HEK293 (cell line): ENCODE data around the gene LIPK.

ENCODE experiments used
- CTCF ChIA-PET: fragments of 350-600 bp; formaldehyde crosslinking; extraction: SDS; loops from one replicate; lab custom pipeline; 2021; ENCODE audit warnings: antibody characterized with exemption; lab: Yijun Ruan, JAX
- POLR2A ChIA-PET: fragments of 300-600 bp; formaldehyde crosslinking; extraction: SDS; loops from one replicate; lab custom pipeline; 2020; ENCODE audit warnings: antibody characterized with exemption, inconsistent platforms; lab: Yijun Ruan, JAX
- H3K27ac ChIP-seq: fragments of 200-500 bp; sonication (Bioruptor generic); 2 replicates; pipeline ENCODE4 v1.5.1; 2014; ENCODE audit warnings: low read depth, low read length, control low read depth, inconsistent platforms; ENCODE audit errors: extremely low read depth
- H3K36me3 ChIP-seq, 2 experiments: fragments of 200-500 bp in 1 of 2; sonication (Bioruptor generic) in 1 of 2; 1 replicate in 1 of 2; 2 replicates in 1 of 2; pipeline ENCODE4 v1.5.1; 2014 to 2017; ENCODE audit warnings: inconsistent platforms in 2 of 2, low read length in 2 of 2; ENCODE audit not compliant: control insufficient read depth in 2 of 2, insufficient read depth in 1 of 2
- H3K4me1 ChIP-seq: fragments of 200-500 bp; sonication (Bioruptor generic); 2 replicates; pipeline ENCODE4 v1.5.1; 2014; ENCODE audit warnings: mild to moderate bottlenecking, low read length, inconsistent platforms; ENCODE audit not compliant: control insufficient read depth, insufficient read depth
- H3K4me3 ChIP-seq: 2 replicates; pipeline ENCODE4 v1.5.1; 2011; ENCODE audit warnings: low read depth, mild to moderate bottlenecking, control low read depth, low read length, moderate library complexity
- H3K9me3 ChIP-seq: fragments of 200-500 bp; sonication (Bioruptor generic); 2 replicates; pipeline ENCODE4 v1.5.1; 2014; ENCODE audit warnings: low read depth, low read length, inconsistent platforms; ENCODE audit not compliant: control insufficient read depth, insufficient read depth
- FEZF1 ChIP-seq: fragments of 450-650 bp; formaldehyde crosslinking; IDR thresholded peaks from 2 replicates; pipeline ENCODE4 v1.5.1; 2016; ENCODE audit warnings: missing biosample characterization, missing genetic modification characterization
- HOXC10 ChIP-seq: sonication (generic); formaldehyde crosslinking; IDR thresholded peaks from 2 replicates; pipeline ENCODE4 v1.8.1; 2023; ENCODE audit warnings: mild to moderate bottlenecking, missing genetic modification reagents
- SP3 ChIP-seq: fragments of 450-650 bp; formaldehyde crosslinking; IDR thresholded peaks from 2 replicates; pipeline ENCODE4 v1.5.1; 2016; ENCODE audit warnings: missing biosample characterization, missing genetic modification characterization
- ZFP37 ChIP-seq: fragments of 450-650 bp; formaldehyde crosslinking; IDR thresholded peaks from 2 replicates; pipeline ENCODE4 v1.5.1; 2016; ENCODE audit warnings: missing biosample characterization, missing genetic modification characterization
- ZNF155 ChIP-seq: fragments of 450-650 bp; formaldehyde crosslinking; IDR thresholded peaks from 2 replicates; pipeline ENCODE4 v1.5.1; 2016; ENCODE audit warnings: missing biosample characterization, missing genetic modification characterization
- ZNF211 ChIP-seq: fragments of 450-650 bp; formaldehyde crosslinking; IDR thresholded peaks from 2 replicates; pipeline ENCODE4 v1.5.1; 2016; ENCODE audit warnings: low read depth, missing biosample characterization, missing genetic modification characterization
- ZNF335 ChIP-seq: fragments of 450-650 bp; formaldehyde crosslinking; conservative IDR thresholded peaks from 2 replicates; pipeline ENCODE4 v1.5.1; 2016; ENCODE audit warnings: missing biosample characterization, missing genetic modification characterization
- ZNF398 ChIP-seq: fragments of 450-650 bp; formaldehyde crosslinking; IDR thresholded peaks from 2 replicates; pipeline ENCODE4 v1.5.1; 2017; ENCODE audit warnings: missing biosample characterization, missing genetic modification characterization
- TF ChIP-seq, protein P1 (sequence below): fragments of 450-650 bp; formaldehyde crosslinking; IDR thresholded peaks from 2 replicates; pipeline ENCODE4 v1.5.1; 2016; ENCODE audit warnings: missing biosample characterization, missing genetic modification characterization
- TF ChIP-seq, protein P2 (sequence below): fragments of 450-650 bp; formaldehyde crosslinking; optimal IDR thresholded peaks from 2 replicates; pipeline ENCODE3; 2016; ENCODE audit warnings: missing biosample characterization, mild to moderate bottlenecking, missing genetic modification characterization
- TF ChIP-seq, protein P3 (sequence below): fragments of 450-650 bp; formaldehyde crosslinking; IDR thresholded peaks from 2 replicates; pipeline ENCODE4 v1.5.1; 2016; ENCODE audit warnings: missing biosample characterization, missing genetic modification characterization
- TF ChIP-seq, protein P4 (sequence below): fragments of 450-650 bp; formaldehyde crosslinking; IDR thresholded peaks from 2 replicates; pipeline ENCODE4 v1.5.1; 2016; ENCODE audit warnings: missing biosample characterization, missing genetic modification characterization

Gene LIPK

GRCh38 chr10:88788924-88789323, 82.9 kb downstream of the LIPK start (continued):
- TF ChIP-seq, protein P1, sequence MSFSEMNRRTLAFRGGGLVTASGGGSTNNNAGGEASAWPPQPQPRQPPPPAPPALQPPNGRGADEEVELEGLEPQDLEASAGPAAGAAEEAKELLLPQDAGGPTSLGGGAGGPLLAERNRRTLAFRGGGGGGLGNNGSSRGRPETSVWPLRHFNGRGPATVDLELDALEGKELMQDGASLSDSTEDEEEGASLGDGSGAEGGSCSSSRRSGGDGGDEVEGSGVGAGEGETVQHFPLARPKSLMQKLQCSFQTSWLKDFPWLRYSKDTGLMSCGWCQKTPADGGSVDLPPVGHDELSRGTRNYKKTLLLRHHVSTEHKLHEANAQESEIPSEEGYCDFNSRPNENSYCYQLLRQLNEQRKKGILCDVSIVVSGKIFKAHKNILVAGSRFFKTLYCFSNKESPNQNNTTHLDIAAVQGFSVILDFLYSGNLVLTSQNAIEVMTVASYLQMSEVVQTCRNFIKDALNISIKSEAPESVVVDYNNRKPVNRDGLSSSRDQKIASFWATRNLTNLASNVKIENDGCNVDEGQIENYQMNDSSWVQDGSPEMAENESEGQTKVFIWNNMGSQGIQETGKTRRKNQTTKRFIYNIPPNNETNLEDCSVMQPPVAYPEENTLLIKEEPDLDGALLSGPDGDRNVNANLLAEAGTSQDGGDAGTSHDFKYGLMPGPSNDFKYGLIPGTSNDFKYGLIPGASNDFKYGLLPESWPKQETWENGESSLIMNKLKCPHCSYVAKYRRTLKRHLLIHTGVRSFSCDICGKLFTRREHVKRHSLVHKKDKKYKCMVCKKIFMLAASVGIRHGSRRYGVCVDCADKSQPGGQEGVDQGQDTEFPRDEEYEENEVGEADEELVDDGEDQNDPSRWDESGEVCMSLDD (tag by site-specific recombination), result no peak
- TF ChIP-seq, protein P2, sequence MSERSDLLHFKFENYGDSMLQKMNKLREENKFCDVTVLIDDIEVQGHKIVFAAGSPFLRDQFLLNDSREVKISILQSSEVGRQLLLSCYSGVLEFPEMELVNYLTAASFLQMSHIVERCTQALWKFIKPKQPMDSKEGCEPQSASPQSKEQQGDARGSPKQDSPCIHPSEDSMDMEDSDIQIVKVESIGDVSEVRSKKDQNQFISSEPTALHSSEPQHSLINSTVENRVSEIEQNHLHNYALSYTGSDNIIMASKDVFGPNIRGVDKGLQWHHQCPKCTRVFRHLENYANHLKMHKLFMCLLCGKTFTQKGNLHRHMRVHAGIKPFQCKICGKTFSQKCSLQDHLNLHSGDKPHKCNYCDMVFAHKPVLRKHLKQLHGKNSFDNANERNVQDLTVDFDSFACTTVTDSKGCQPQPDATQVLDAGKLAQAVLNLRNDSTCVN, result no peak

DNA sequence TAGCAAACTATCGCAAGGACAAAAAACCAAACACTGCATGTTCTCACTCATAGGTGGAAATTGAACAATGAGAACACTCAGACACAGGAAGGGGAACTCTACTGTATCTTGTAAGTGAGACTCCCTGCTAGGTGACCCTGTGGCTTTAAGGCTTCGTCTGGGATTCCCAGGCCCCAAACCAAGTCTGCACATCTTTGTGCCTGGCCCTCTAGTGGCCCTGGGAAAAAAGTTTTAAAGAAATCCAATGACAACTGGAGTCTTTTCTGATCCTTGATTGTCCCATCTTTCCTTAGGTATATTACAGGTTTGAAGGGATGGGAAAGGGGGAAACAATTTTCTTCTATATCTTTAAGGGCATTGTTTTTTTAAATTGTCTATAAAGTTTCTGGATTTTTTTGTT, 85.9 kb downstream of the LIPK start:
- no peak overlapping the region for H3K27ac ChIP-seq
- H3K4me1 ChIP-seq, result no peaks in the 10 kb centered on the region
- no peak for TF ChIP-seq FEZF1 (tag by site-specific recombination)
- TF ChIP-seq, protein P3, sequence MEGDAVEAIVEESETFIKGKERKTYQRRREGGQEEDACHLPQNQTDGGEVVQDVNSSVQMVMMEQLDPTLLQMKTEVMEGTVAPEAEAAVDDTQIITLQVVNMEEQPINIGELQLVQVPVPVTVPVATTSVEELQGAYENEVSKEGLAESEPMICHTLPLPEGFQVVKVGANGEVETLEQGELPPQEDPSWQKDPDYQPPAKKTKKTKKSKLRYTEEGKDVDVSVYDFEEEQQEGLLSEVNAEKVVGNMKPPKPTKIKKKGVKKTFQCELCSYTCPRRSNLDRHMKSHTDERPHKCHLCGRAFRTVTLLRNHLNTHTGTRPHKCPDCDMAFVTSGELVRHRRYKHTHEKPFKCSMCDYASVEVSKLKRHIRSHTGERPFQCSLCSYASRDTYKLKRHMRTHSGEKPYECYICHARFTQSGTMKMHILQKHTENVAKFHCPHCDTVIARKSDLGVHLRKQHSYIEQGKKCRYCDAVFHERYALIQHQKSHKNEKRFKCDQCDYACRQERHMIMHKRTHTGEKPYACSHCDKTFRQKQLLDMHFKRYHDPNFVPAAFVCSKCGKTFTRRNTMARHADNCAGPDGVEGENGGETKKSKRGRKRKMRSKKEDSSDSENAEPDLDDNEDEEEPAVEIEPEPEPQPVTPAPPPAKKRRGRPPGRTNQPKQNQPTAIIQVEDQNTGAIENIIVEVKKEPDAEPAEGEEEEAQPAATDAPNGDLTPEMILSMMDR (tag by site-specific recombination), result peak; percentile 34; the same call in 1 of the 2 replicates
- no peak overlapping the region for H3K4me3 ChIP-seq
- no peaks in the 10 kb centered on the region for H3K36me3 ChIP-seq
- ChIA-PET POLR2A (no interaction called here), CTCF (interaction anchor here (0.6 to 1.2 kb wide), 13 partner anchors 11 to 1865 kb away, joined by 3 to 7 read pairs (median 4); partner anchors contain the start of gene LIPM)
- no peaks in the 10 kb centered on the region for H3K9me3 ChIP-seq

DNA sequence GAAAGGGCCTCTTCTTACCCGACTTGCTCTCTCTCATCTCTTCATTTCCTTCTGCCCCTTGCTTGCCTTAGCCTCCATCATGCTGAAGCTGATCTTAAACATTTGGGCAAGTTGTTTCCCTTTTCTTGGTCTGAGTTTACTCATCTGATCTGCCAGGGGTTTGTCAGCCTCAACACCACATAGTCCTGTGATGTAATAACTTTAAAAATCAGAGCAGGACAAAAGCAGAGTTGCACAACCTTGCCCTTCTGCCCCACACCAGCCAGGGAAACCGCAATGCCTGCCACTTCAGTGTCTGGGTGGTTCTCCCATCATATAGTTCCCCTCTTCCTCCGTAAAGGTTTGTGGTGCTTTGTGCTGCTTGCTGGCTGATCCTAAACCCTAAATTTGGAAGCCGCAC, 86.6 kb downstream of the LIPK start:
- ChIA-PET POLR2A (interaction anchor here (0.5 kb wide), 1 partner anchor 67 kb away, joined by 3 read pairs; no protein-coding TSS in a partner anchor), CTCF (interaction anchor here (0.6 to 1.1 kb wide), 8 partner anchors 17 to 1866 kb away, joined by 3 to 7 read pairs (median 4); no protein-coding TSS in a partner anchor)
- Histone ChIP-seq H3K9me3 (no peaks in the 10 kb centered on the region), H3K27ac (no peak overlapping the region), H3K4me1 (no peaks in the 10 kb centered on the region), H3K36me3 (no peaks in the 10 kb centered on the region), H3K4me3 (no peak overlapping the region)
- TF ChIP-seq ZNF211 (tag by site-specific recombination), result no peak
- no peak for TF ChIP-seq ZNF155
- TF ChIP-seq ZFP37, result no peak
- TF ChIP-seq ZNF335 (tag by site-specific recombination), result no peak
- TF ChIP-seq ZNF398 (tag by site-specific recombination), result no peak
- TF ChIP-seq HOXC10 (CRISPR knock-in tag), result no peak
- TF ChIP-seq SP3 (tag by site-specific recombination), result no peak
- TF ChIP-seq, protein P4, sequence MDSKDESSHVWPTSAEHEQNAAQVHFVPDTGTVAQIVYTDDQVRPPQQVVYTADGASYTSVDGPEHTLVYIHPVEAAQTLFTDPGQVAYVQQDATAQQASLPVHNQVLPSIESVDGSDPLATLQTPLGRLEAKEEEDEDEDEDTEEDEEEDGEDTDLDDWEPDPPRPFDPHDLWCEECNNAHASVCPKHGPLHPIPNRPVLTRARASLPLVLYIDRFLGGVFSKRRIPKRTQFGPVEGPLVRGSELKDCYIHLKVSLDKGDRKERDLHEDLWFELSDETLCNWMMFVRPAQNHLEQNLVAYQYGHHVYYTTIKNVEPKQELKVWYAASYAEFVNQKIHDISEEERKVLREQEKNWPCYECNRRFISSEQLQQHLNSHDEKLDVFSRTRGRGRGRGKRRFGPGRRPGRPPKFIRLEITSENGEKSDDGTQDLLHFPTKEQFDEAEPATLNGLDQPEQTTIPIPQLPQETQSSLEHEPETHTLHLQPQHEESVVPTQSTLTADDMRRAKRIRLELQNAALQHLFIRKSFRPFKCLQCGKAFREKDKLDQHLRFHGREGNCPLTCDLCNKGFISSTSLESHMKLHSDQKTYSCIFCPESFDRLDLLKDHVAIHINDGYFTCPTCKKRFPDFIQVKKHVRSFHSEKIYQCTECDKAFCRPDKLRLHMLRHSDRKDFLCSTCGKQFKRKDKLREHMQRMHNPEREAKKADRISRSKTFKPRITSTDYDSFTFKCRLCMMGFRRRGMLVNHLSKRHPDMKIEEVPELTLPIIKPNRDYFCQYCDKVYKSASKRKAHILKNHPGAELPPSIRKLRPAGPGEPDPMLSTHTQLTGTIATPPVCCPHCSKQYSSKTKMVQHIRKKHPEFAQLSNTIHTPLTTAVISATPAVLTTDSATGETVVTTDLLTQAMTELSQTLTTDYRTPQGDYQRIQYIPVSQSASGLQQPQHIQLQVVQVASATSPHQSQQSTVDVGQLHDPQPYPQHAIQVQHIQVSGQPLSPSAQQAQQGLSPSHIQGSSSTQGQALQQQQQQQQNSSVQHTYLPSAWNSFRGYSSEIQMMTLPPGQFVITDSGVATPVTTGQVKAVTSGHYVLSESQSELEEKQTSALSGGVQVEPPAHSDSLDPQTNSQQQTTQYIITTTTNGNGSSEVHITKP (tag by site-specific recombination), result no peak
